Breast epithelium (tissue), 3 donors: ENCODE results near the gene ZNF789.

Experiments
- CTCF ChIP-seq, 3 donors: fragments of 450-650 bp; IDR thresholded peaks; one replicate each; pipeline ENCODE4 v1.5.1; 2016 to 2017; ENCODE audit warnings: antibody characterized with exemption in 3 of 3, mild to moderate bottlenecking in 3 of 3, moderate library complexity in 3 of 3
- POLR2A ChIP-seq: fragments of 450-650 bp; IDR thresholded peaks from one replicate; pipeline ENCODE4 v1.6.1; 2016; ENCODE audit warnings: antibody characterized with exemption, mild to moderate bottlenecking, moderate library complexity
- POLR2AphosphoS5 ChIP-seq, 3 donors: sonication (generic); formaldehyde crosslinking; IDR thresholded peaks; one replicate each; pipeline ENCODE4 v1.6.1; 2017; ENCODE audit warnings: antibody characterized with exemption in 3 of 3

GRCh38 chr7:99460651-99461050, 12.0 kb upstream of the ZNF789 start:
- TF ChIP-seq CTCF (IDR thresholded peaks at IDR 0.05) (no peak), POLR2AphosphoS5 (IDR thresholded peaks at IDR 0.05) (no peak), POLR2A (no peak)
